ENCODE data around the gene BCAP31. TPM values are rescaled to one million over a fixed set of nuclear protein-coding genes. Genes with fewer than 3 reads are reported as not detected.
A peak's percentile ranks its signal among the peaks of the same experiment; 100 is the strongest.
"Not testable (repeated sequence)": the region's sequence is repeated elsewhere in the genome, so short reads cannot be mapped to it uniquely, and the experiment has no call there.

Gene BCAP31
- total RNA-seq, 3 donors from 2014 or later, result 158 to 209 (median 181) TPM

DNA sequence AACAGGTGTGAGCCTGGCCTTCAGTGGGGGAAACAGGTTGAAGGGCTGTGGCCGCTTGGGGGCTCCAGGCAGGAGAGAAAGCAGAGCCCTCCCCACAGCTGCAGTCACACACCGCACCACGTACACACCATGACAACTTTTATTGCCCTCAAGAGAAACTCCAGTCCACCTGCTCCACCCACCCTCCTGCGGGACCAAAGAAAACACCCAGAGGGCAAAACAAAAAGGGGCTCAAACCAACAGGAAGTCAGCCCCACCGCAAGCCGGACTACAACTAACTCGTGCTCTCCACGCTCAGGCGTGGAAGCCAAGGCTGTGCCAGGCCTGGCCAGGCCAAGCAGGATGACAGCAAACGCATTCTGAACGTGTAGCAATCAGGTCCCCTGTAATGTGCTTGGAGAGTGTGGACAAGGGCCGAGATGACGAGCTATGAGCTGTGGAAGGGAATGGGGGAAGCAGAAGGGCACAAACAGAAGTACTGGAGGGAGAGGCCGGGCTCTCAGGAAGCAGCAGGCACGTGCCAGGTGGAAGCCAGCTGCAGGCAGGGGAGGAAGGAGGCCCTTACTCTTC is 23.7 kb downstream of the BCAP31 start:
- intact Hi-C loops (cut with DNase I, micrococcal nuclease), result no loop called here
- H3K4me1 ChIP-seq (ENCODE audit: low read depth), result peaks cover 9% of the 10 kb centered on the region
- TF ChIP-seq, protein P1, sequence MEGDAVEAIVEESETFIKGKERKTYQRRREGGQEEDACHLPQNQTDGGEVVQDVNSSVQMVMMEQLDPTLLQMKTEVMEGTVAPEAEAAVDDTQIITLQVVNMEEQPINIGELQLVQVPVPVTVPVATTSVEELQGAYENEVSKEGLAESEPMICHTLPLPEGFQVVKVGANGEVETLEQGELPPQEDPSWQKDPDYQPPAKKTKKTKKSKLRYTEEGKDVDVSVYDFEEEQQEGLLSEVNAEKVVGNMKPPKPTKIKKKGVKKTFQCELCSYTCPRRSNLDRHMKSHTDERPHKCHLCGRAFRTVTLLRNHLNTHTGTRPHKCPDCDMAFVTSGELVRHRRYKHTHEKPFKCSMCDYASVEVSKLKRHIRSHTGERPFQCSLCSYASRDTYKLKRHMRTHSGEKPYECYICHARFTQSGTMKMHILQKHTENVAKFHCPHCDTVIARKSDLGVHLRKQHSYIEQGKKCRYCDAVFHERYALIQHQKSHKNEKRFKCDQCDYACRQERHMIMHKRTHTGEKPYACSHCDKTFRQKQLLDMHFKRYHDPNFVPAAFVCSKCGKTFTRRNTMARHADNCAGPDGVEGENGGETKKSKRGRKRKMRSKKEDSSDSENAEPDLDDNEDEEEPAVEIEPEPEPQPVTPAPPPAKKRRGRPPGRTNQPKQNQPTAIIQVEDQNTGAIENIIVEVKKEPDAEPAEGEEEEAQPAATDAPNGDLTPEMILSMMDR (IDR thresholded peaks at IDR 0.05), result no peak
- ATAC-seq (peak; percentile 16), DNase-seq (peak in 1 of 3 donors; percentile 36)
- H3K36me3 ChIP-seq (ENCODE audit: low read depth), result no peaks in the 10 kb centered on the region
- no peaks in the 10 kb centered on the region for H3K9me3 ChIP-seq
- H3K4me3 ChIP-seq, result no peak overlapping the region

DNA sequence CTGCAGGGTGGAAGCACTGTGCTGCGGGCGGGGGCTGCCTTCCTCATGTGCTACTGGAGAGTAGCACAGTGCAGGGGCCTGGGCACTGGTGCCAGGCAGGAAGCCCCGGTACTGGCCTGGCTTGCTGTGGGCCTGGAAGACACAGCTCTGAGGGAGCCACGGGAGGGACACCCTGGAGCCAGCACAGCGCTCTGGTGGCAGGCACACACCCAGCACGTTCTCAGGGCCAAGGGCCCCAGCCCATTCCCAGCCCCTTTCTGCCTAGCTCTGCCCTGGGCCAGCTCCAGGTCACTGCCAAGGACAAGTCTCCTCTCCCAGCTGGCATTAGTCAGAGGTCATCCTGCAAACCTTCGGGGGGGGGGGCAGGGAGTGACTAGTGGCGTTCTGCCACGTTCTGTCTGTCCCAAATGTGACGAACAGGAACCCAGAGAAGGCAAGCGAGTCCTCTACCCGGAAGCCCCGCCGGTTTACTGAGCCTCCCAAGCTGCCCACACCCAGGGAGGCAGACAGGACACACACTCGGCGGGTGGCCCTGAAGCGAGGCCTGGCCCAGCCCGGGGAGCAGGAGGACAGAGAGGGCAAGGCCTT is 24.3 kb downstream of the BCAP31 start:
- ATAC-seq, result peak; percentile 69
- DNase-seq, result peak; percentile 57 to 79 (median 76)

DNA sequence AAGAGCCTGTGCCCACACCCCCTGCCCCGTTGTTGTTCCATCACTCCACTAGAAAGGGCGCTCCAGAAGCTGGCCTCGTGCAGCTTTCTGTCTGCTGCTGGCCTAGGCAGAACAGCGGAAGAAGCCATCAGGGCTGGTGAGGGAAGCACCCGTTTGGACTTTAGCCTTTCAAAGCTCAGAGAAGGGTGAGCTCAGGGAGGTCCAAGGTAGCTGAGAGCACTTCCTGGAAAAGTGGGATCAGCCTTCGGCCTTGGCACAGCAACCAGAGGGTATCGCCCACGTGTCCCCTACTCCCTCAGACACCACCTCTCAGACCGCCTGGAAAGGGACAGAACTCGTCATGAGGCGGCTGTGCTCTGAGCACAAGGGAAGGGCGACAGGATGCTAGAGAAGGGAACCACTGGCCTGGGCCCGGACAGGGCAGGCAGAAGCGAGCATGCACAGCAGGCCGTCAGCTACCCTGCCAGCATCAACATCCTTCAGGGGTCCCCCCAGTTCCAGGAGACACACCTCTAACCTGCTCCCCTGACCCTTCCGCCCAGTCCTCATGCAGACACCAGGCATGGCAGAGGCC is 24.9 kb downstream of the BCAP31 start:
- H3K4me1 ChIP-seq (ENCODE audit: low read depth); H3K36me3 ChIP-seq (ENCODE audit: low read depth); H3K4me3 ChIP-seq; intact Hi-C loops (cut with DNase I, micrococcal nuclease); H3K9me3 ChIP-seq: not testable (repeated sequence)
- ATAC-seq, result peak; percentile 71
- DNase-seq, result peak in 2 of 3 donors; percentile 57 to 62

More for the DNA sequence above, 24.3 kb downstream of the BCAP31 start:
- H3K4me3 ChIP-seq; intact Hi-C loops (cut with DNase I, micrococcal nuclease); H3K4me1 ChIP-seq (ENCODE audit: low read depth); H3K9me3 ChIP-seq; H3K36me3 ChIP-seq (ENCODE audit: low read depth): not testable (repeated sequence)

DNA sequence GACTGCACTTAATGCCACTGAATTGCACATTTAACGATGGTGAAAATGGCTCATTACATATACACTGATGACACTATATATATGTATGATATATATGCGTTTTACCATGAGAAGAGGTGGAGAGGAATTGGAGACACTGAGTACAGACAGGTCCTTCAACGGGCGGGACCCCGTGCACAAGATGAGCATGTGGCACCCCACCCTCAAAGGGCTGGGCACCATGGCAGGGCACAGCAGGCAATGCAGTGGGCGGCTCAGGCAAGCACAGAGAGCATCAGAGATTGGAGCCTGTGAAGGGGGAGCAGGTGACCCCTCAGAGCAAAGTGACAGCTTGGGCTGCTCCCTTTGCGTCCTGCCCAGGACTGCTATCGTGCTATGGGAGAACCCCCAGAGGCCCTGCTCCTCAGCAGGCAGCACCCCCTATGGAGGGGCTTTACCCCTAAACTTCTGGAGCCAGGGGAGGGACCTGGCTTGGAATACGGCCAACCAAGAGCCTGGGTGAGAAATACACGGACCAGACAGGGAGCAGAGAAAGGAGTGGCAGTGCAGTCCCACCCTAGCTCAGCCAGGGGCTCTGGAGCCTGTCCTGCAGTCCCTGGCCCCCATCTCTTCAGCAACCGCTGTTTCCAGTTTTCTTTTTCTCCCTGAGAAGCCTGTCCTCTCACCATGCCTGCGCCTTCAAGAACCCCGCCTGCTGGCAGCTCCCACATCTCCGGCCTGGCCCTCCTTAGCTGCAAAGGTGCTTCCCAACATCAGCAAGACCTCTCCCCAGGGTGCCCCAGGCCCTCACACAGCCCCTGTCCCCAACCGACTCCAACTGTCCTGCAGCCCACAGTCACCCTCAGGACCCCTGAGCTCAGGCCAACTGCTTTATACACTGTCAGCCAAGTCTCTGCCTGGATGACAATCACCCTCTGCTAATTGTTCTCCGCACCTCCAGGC is 26.0 kb downstream of the BCAP31 start:
- ATAC-seq, result no peak
- H3K4me3 ChIP-seq, result no peak overlapping the region
- intact Hi-C loops (cut with DNase I, micrococcal nuclease), result no loop called here
- H3K9me3 ChIP-seq, result no peaks in the 10 kb centered on the region
- peaks cover 9% of the 10 kb centered on the region for H3K4me1 ChIP-seq (ENCODE audit: low read depth)
- DNase-seq, result peak in 1 of 3 donors; percentile 30
- H3K36me3 ChIP-seq (ENCODE audit: low read depth), result no peaks in the 10 kb centered on the region
- TF ChIP-seq, protein P1 (IDR thresholded peaks at IDR 0.05), result no peak

DNA sequence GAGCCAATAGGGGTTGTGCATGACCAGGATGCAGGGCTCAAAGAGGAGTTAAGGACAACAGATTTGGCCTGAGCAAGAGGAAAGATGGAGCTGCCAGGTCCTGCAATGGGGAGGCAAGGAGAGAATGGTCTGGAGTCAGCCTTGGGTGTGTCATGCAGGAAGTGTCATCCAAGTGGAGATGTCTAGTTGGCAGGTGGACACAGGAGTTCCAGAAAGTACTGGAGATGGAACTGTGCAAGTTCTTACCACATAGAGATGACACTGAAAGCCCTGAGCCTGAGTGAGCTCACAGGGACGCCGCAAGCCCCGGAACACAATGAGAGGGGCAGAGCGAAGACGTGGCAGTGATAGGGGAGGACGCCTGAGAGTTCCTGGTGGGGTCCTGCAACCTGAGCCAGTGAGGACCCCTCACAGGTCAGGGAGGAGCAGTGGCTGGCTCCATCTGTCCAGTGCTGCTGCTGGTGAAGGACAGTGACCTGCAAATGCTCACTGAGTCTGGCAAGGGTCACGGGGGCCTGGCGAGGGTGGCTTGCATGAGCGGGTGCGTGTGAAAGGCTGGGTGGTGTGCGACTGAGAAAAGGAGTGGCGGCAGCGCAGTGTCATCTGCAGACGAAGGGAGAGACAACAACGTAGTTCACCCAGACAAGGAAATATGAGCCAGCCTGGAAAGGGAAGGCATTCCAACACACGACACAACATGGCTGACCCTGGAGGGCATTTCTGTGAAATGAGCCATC is 27.0 kb downstream of the BCAP31 start:
- DNase-seq; H3K9me3 ChIP-seq; H3K4me1 ChIP-seq (ENCODE audit: low read depth); ATAC-seq; intact Hi-C loops (cut with DNase I, micrococcal nuclease); H3K36me3 ChIP-seq (ENCODE audit: low read depth); H3K4me3 ChIP-seq: not testable (repeated sequence)

DNA sequence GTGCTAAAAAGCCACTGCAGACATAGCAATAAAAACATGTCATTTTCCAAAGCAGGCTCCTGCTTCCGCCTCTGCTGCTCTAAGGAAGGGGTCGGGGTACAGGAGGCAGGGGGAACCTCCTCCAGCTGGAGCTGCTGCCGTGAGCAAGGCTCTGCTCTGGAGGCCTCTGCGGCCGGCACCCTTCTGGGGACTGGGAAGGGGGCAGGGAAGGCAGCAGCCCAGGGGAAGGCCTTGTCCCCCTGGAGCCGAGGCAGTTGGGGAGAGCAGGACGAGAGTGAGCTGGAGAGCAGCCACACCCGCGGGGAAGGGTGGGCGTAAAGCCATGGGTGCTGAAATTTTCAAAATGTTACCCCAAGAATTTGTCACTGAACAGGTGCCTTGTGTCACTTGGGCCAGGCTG is 27.6 kb downstream of the BCAP31 start:
- H3K4me3 ChIP-seq; H3K9me3 ChIP-seq; DNase-seq; intact Hi-C loops (cut with DNase I, micrococcal nuclease); H3K4me1 ChIP-seq (ENCODE audit: low read depth); ATAC-seq; H3K36me3 ChIP-seq (ENCODE audit: low read depth): not testable (repeated sequence)

DNA sequence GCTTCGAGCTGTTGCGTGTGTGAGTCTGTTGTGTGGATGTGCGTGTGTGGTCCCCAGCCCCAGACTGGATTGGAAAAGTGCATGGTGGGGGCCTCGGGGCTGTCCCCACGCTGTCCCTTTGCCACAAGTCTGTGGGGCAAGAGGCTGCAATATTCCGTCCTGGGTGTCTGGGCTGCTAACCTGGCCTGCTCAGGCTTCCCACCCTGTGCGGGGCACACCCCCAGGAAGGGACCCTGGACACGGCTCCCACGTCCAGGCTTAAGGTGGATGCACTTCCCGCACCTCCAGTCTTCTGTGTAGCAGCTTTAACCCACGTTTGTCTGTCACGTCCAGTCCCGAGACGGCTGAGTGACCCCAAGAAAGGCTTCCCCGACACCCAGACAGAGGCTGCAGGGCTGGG is 28.1 kb downstream of the BCAP31 start:
- Histone ChIP-seq H3K4me3 (no peak overlapping the region), H3K4me1 (ENCODE audit: low read depth) (peaks cover 9% of the 10 kb centered on the region), H3K9me3 (no peaks in the 10 kb centered on the region), H3K36me3 (ENCODE audit: low read depth) (no peaks in the 10 kb centered on the region)
- DNase-seq (no peak), ATAC-seq (no peak)
- intact Hi-C loops (cut with DNase I, micrococcal nuclease), result no loop called here
- TF ChIP-seq, protein P1 (IDR thresholded peaks at IDR 0.05), result no peak
